ENCODE results near the gene TDRKH. TPM values are rescaled to one million over a fixed set of nuclear protein-coding genes. Genes with fewer than 3 reads are reported as not detected.
A peak's percentile ranks its signal among the peaks of the same experiment; 100 is the strongest.

The TDRKH gene
- total and polyA plus RNA-seq, 2 of the 13 experiments (the other 11 are each of a cell fraction or from before 2014, with no cell fraction given) = 3.9 to 5.4 TPM

DNA sequence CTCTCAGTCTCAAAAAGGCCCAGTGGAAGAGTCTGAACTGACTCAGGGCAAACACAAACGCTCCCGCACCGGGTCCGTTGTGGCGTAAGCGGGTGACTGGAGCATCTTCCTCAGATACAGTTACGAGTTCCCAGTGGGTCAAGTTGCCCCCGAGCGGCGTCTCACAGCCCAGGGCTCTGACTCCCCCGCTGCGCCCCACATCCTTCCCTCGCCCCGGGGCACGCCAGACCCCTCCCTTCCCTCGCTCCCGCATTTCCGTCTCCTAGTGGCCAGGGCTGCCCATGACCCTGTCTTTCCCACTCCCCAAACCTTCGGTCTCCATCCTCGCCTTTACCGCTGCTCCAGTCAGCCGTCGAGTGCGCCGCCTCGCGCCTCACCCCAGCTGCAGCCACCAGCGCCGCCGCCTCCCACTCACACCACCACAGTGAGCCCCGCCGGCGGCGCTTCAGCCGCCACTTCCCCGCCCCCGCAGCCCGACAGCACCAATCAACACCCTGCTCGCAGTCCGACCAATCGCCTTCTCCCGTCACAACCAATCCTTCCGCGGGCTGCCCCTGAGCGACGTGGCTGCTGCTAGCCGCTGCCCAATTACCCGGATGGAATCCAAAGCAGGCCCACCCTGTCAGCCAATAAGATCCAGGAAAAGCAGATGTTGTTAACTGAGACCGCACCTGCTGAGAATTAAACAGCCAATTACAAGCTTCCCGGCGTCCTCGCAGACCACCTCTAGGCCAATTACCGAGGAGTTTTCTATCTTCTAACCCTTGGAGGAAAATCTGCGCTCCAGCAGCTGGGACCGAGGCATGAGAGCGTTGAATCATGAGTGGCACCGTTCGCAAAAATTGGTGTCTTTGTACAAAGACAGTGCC is at the start of gene TDRKH (continued):
- TF ChIP-seq ZNF510 (CRISPR knock-in tag; IDR thresholded peaks at IDR 0.05; ENCODE audit: low read depth) (no peak), BRD4 (CRISPR knock-in tag; IDR thresholded peaks at IDR 0.05) (0 out of 2 replicates have a peak, but pooled peaks have one; percentile 43), FOXK1 (CRISPR knock-in tag; IDR thresholded peaks at IDR 0.05; ENCODE audit: borderline replicate concordance, low read depth) (peak; percentile 82; the same call in 1 of the 2 replicates), PPARG (CRISPR knock-in tag; conservative IDR thresholded peaks at IDR 0.05) (0 out of 2 replicates have a peak, but pooled peaks have one; percentile 22), SNRNP70 (IDR thresholded peaks at IDR 0.05; ENCODE audit: low read depth, low read length) (no peak), ZNF335 (CRISPR knock-in tag; IDR thresholded peaks at IDR 0.05) (peak; percentile 95), ELF1 (CRISPR knock-in tag; IDR thresholded peaks at IDR 0.05) (0 out of 2 replicates have a peak, but pooled peaks have one; percentile 15), ZMAT3 (CRISPR knock-in tag; conservative IDR thresholded peaks at IDR 0.05) (peak; percentile 93), SP2 (CRISPR knock-in tag; IDR thresholded peaks at IDR 0.05) (peak; percentile 99), TEAD3 (CRISPR knock-in tag; optimal IDR thresholded peaks at IDR 0.05; ENCODE audit: borderline replicate concordance) (no peak), NR1H2 (CRISPR knock-in tag; IDR thresholded peaks at IDR 0.05; ENCODE audit: borderline replicate concordance, low read depth) (0 out of 2 replicates have a peak, but pooled peaks have one; percentile 73), ZNF12 (CRISPR knock-in tag; IDR thresholded peaks at IDR 0.05) (no peak)
- TF ChIP-seq, protein P1, sequence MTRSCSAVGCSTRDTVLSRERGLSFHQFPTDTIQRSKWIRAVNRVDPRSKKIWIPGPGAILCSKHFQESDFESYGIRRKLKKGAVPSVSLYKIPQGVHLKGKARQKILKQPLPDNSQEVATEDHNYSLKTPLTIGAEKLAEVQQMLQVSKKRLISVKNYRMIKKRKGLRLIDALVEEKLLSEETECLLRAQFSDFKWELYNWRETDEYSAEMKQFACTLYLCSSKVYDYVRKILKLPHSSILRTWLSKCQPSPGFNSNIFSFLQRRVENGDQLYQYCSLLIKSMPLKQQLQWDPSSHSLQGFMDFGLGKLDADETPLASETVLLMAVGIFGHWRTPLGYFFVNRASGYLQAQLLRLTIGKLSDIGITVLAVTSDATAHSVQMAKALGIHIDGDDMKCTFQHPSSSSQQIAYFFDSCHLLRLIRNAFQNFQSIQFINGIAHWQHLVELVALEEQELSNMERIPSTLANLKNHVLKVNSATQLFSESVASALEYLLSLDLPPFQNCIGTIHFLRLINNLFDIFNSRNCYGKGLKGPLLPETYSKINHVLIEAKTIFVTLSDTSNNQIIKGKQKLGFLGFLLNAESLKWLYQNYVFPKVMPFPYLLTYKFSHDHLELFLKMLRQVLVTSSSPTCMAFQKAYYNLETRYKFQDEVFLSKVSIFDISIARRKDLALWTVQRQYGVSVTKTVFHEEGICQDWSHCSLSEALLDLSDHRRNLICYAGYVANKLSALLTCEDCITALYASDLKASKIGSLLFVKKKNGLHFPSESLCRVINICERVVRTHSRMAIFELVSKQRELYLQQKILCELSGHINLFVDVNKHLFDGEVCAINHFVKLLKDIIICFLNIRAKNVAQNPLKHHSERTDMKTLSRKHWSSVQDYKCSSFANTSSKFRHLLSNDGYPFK (CRISPR knock-in tag; IDR thresholded peaks at IDR 0.05; ENCODE audit: borderline replicate concordance) = peak; percentile 49; the same call in 1 of the 2 replicates
- TF ChIP-seq, protein P2, sequence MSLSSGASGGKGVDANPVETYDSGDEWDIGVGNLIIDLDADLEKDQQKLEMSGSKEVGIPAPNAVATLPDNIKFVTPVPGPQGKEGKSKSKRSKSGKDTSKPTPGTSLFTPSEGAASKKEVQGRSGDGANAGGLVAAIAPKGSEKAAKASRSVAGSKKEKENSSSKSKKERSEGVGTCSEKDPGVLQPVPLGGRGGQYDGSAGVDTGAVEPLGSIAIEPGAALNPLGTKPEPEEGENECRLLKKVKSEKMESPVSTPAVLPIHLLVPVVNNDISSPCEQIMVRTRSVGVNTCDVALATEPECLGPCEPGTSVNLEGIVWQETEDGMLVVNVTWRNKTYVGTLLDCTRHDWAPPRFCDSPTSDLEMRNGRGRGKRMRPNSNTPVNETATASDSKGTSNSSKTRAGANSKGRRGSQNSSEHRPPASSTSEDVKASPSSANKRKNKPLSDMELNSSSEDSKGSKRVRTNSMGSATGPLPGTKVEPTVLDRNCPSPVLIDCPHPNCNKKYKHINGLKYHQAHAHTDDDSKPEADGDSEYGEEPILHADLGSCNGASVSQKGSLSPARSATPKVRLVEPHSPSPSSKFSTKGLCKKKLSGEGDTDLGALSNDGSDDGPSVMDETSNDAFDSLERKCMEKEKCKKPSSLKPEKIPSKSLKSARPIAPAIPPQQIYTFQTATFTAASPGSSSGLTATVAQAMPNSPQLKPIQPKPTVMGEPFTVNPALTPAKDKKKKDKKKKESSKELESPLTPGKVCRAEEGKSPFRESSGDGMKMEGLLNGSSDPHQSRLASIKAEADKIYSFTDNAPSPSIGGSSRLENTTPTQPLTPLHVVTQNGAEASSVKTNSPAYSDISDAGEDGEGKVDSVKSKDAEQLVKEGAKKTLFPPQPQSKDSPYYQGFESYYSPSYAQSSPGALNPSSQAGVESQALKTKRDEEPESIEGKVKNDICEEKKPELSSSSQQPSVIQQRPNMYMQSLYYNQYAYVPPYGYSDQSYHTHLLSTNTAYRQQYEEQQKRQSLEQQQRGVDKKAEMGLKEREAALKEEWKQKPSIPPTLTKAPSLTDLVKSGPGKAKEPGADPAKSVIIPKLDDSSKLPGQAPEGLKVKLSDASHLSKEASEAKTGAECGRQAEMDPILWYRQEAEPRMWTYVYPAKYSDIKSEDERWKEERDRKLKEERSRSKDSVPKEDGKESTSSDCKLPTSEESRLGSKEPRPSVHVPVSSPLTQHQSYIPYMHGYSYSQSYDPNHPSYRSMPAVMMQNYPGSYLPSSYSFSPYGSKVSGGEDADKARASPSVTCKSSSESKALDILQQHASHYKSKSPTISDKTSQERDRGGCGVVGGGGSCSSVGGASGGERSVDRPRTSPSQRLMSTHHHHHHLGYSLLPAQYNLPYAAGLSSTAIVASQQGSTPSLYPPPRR (CRISPR knock-in tag; IDR thresholded peaks at IDR 0.05; ENCODE audit: borderline replicate concordance) = peak; percentile 45
- TF ChIP-seq, protein P3, sequence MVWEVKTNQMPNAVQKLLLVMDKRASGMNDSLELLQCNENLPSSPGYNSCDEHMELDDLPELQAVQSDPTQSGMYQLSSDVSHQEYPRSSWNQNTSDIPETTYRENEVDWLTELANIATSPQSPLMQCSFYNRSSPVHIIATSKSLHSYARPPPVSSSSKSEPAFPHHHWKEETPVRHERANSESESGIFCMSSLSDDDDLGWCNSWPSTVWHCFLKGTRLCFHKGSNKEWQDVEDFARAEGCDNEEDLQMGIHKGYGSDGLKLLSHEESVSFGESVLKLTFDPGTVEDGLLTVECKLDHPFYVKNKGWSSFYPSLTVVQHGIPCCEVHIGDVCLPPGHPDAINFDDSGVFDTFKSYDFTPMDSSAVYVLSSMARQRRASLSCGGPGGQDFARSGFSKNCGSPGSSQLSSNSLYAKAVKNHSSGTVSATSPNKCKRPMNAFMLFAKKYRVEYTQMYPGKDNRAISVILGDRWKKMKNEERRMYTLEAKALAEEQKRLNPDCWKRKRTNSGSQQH (CRISPR knock-in tag; IDR thresholded peaks at IDR 0.05; ENCODE audit: low read depth) = 0 out of 2 replicates have a peak, but pooled peaks have one; percentile 41
- TF ChIP-seq, protein P4, sequence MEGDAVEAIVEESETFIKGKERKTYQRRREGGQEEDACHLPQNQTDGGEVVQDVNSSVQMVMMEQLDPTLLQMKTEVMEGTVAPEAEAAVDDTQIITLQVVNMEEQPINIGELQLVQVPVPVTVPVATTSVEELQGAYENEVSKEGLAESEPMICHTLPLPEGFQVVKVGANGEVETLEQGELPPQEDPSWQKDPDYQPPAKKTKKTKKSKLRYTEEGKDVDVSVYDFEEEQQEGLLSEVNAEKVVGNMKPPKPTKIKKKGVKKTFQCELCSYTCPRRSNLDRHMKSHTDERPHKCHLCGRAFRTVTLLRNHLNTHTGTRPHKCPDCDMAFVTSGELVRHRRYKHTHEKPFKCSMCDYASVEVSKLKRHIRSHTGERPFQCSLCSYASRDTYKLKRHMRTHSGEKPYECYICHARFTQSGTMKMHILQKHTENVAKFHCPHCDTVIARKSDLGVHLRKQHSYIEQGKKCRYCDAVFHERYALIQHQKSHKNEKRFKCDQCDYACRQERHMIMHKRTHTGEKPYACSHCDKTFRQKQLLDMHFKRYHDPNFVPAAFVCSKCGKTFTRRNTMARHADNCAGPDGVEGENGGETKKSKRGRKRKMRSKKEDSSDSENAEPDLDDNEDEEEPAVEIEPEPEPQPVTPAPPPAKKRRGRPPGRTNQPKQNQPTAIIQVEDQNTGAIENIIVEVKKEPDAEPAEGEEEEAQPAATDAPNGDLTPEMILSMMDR (CRISPR knock-in tag; IDR thresholded peaks at IDR 0.05) = peak; percentile 72
- TF ChIP-seq, protein P5, sequence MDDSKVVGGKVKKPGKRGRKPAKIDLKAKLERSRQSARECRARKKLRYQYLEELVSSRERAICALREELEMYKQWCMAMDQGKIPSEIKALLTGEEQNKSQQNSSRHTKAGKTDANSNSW (CRISPR knock-in tag; IDR thresholded peaks at IDR 0.05; ENCODE audit: borderline replicate concordance) = peak; percentile 94; the same call in 1 of the 2 replicates
